K562 (cell line): ENCODE results near the gene RARRES2. TPM values are rescaled to one million over a fixed set of nuclear protein-coding genes. Genes with fewer than 3 reads are reported as not detected.

ENCODE experiments used
- CEBPG ChIP-seq, 3 experiments: fragments of 200-800 bp in 1 of 3; sonication (Bioruptor generic) in 1 of 3; sonication (generic) in 1 of 3; formaldehyde crosslinking in 1 of 3; IDR thresholded peaks in 2 of 3; conservative IDR thresholded peaks in 1 of 3; 2 replicates each; pipeline versions ENCODE4 v1.6.1 to v1.8.0; 2016 to 2022; ENCODE audit warnings: missing compliant biosample characterization in 2 of 3, missing genetic modification characterization in 2 of 3, mild to moderate bottlenecking in 1 of 3, missing genetic modification reagents in 1 of 3
- E2F6 ChIP-seq, 2 experiments: IDR thresholded peaks; 2 replicates each; pipeline ENCODE4 v1.6.1; 2011; ENCODE audit warnings: borderline replicate concordance in 1 of 2, control low read depth in 1 of 2, low read depth in 1 of 2, low read length in 1 of 2, mild to moderate bottlenecking in 1 of 2, mixed read lengths in 1 of 2, moderate library complexity in 1 of 2; ENCODE audit not compliant: insufficient read depth in 1 of 2, insufficient read length in 1 of 2, poor library complexity in 1 of 2, severe bottlenecking in 1 of 2; ENCODE audit errors: extremely low read depth in 1 of 2
- GMEB1 ChIP-seq: fragments of 250-450 bp; sonication (Bioruptor Pico); IDR thresholded peaks from 2 replicates; pipeline ENCODE4 v1.4.0; 2020; ENCODE audit warnings: mild to moderate bottlenecking
- HMBOX1 ChIP-seq: sonication (generic); IDR thresholded peaks from 2 replicates; pipeline ENCODE4 v1.6.1; 2016
- HMGXB4 ChIP-seq: sonication (generic); formaldehyde crosslinking; IDR thresholded peaks from 2 replicates; pipeline ENCODE4 v1.8.1; 2023; ENCODE audit warnings: mild to moderate bottlenecking, missing genetic modification reagents
- NFATC3 ChIP-seq: fragments of 450-650 bp; IDR thresholded peaks from 2 replicates; pipeline ENCODE4 v1.6.1; 2017; ENCODE audit warnings: mild to moderate bottlenecking
- NFIX ChIP-seq: fragments of 250-450 bp; sonication (Bioruptor Pico); IDR thresholded peaks from 2 replicates; pipeline ENCODE4 v1.4.0; 2020; ENCODE audit warnings: low read depth, mild to moderate bottlenecking, moderate library complexity
- NFYB ChIP-seq: IDR thresholded peaks from 2 replicates; pipeline ENCODE4 v1.6.1; 2011; ENCODE audit warnings: mild to moderate bottlenecking, moderate library complexity; ENCODE audit not compliant: insufficient read length; ENCODE audit errors: extremely low read depth
- POLR2A ChIP-seq: fragments of 450-650 bp; conservative IDR thresholded peaks from 2 replicates; pipeline ENCODE4 v1.6.1; 2016
- RBM22 ChIP-seq: fragments of 200-400 bp; formaldehyde crosslinking; IDR thresholded peaks from 2 replicates; pipeline ENCODE4 v1.6.1; 2018; ENCODE audit warnings: low read length, low read depth; ENCODE audit not compliant: poor library complexity, severe bottlenecking
- RCOR1 ChIP-seq, 2 experiments: IDR thresholded peaks; 2 replicates each; pipeline ENCODE4 v1.6.1; 2012; ENCODE audit warnings: low read depth in 2 of 2, low read length in 2 of 2, borderline replicate concordance in 1 of 2, improper control_type of control experiment in 1 of 2
- SRF ChIP-seq, 2 experiments: fragments of 250-450, 450-650 bp in 1 of 2; sonication (Bioruptor Pico) in 1 of 2; sonication (generic) in 1 of 2; formaldehyde crosslinking; IDR thresholded peaks; 2 replicates each; pipeline versions ENCODE4 v1.5.0 to v1.5.1; 2020 to 2022; ENCODE audit warnings: mild to moderate bottlenecking in 1 of 2, missing genetic modification reagents in 1 of 2
- TAL1 ChIP-seq: fragments of 450-650 bp; IDR thresholded peaks from 2 replicates; pipeline ENCODE4 v1.6.1; 2016; ENCODE audit warnings: mild to moderate bottlenecking
- ZBTB2 ChIP-seq: fragments of 450-650 bp; IDR thresholded peaks from 2 replicates; pipeline ENCODE4 v1.6.1; 2016; ENCODE audit warnings: antibody characterized with exemption
- ZFP36 ChIP-seq: fragments of 150-350 bp; IDR thresholded peaks from 2 replicates; pipeline ENCODE4 v1.6.1; 2018; ENCODE audit warnings: low read length, low read depth; ENCODE audit not compliant: partially characterized antibody
- ZNF134 ChIP-seq: fragments of 250-450 bp; sonication (Bioruptor Pico); conservative IDR thresholded peaks from 2 replicates; pipeline ENCODE4 v1.4.0; 2020
- ZNF316 ChIP-seq: fragments of 450-650 bp; IDR thresholded peaks from 2 replicates; pipeline ENCODE4 v1.6.1; 2016
- ZNF347 ChIP-seq: fragments of 450-650 bp; formaldehyde crosslinking; IDR thresholded peaks from 2 replicates; pipeline ENCODE4 v1.4.0; 2020; ENCODE audit warnings: low read depth, mild to moderate bottlenecking, moderate library complexity
- polyA plus RNA-seq, 8 experiments: library from polyadenylated mRNA; depleted of rRNA in 4 of 8; stranded (reverse) in 5 of 8; unstranded in 3 of 8; fragments of >200 nt; fragmentation: Nextera tagmentation in 2 of 8; fragmentation: Illumina TruSeq in 1 of 8; extraction: Ambion mirVana in 2 of 8; extraction: Trizol in 1 of 8; gene quantifications; 2 replicates each; pipeline versions ENCODE4 v1.2.1 to v1.2.3, GENCODE V29; 2011 to 2014; ENCODE audit warnings: inconsistent platforms in 1 of 8, missing spikeins in 1 of 8
- total RNA-seq, 7 experiments: library from RNA; depleted of rRNA in 6 of 7; stranded (reverse); fragments of >200 nt in 6 of 7; fragmentation: Illumina TruSeq in 2 of 7; extraction: Trizol in 2 of 7; gene quantifications; 2 replicates each; pipeline versions ENCODE4 v1.2.1 to v1.2.3, GENCODE V29; 2011 to 2021; ENCODE audit warnings: low replicate concordance in 1 of 7
- TF ChIP-seq, protein P1 (sequence below): fragments of 250-450 bp; sonication (Bioruptor Pico); IDR thresholded peaks from 2 replicates; pipeline ENCODE4 v1.8.0; 2022; ENCODE audit warnings: inconsistent platforms, mild to moderate bottlenecking, moderate library complexity, borderline replicate concordance

Gene RARRES2
- total and polyA plus RNA-seq, 9 of the 15 experiments (the other 6 are each of a cell fraction or from before 2014, with no cell fraction given), result 0.11 to 1.7 (median 0.23) TPM; not detected in 6

GRCh38 chr7:150378853-150379440 is 37.5 kb upstream of the RARRES2 start, which contains the start of gene ZNF775 (continued):
- TF ChIP-seq HMBOX1, result no peak
- no peak for TF ChIP-seq NFIX (CRISPR knock-in tag)
- no peak for TF ChIP-seq ZNF134 (CRISPR knock-in tag)
- TF ChIP-seq, protein P1, sequence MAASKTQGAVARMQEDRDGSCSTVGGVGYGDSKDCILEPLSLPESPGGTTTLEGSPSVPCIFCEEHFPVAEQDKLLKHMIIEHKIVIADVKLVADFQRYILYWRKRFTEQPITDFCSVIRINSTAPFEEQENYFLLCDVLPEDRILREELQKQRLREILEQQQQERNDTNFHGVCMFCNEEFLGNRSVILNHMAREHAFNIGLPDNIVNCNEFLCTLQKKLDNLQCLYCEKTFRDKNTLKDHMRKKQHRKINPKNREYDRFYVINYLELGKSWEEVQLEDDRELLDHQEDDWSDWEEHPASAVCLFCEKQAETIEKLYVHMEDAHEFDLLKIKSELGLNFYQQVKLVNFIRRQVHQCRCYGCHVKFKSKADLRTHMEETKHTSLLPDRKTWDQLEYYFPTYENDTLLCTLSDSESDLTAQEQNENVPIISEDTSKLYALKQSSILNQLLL (CRISPR knock-in tag), result no peak
- TF ChIP-seq E2F6 (IDR thresholded peaks at IDR 0.05; ENCODE audit: borderline replicate concordance in 1 of 2, extremely low read depth in 1 of 2, insufficient read depth in 1 of 2, insufficient read length in 1 of 2, low read depth in 1 of 2, low read length in 1 of 2, poor library complexity in 1 of 2, severe bottlenecking in 1 of 2), result peak; percentile 30 to 79
- peak; percentile 93 for TF ChIP-seq POLR2A
- no peak for TF ChIP-seq ZNF316
- no peak for TF ChIP-seq TAL1
- peak; percentile 30 for TF ChIP-seq RBM22
- no peak for TF ChIP-seq CEBPG (CRISPR knock-in tag; IDR thresholded peaks at IDR 0.05)
- no peak for TF ChIP-seq CEBPG (tag; conservative IDR thresholded peaks at IDR 0.05 in 1 of 2, IDR thresholded peaks at IDR 0.05 in 1 of 2)
- TF ChIP-seq ZNF347, result no peak
- no peak for TF ChIP-seq HMGXB4 (CRISPR knock-in tag)
- TF ChIP-seq NFATC3, result no peak
- TF ChIP-seq NFYB, result peak; percentile 99
- no peak for TF ChIP-seq ZFP36
- no peak for TF ChIP-seq RCOR1 (IDR thresholded peaks at IDR 0.05; ENCODE audit: borderline replicate concordance in 1 of 2, low read depth in 2 of 2, low read length in 2 of 2)
- no peak for TF ChIP-seq ZBTB2
- peak; percentile 69 for TF ChIP-seq GMEB1 (CRISPR knock-in tag)
- TF ChIP-seq SRF (CRISPR knock-in tag; IDR thresholded peaks at IDR 0.05), result no peak; a peak in 1 of 4 replicates
